CD4-positive, alpha-beta T cell (primary cell): ENCODE measurements around the gene MTHFD2L. TPM values are rescaled to one million over a fixed set of nuclear protein-coding genes. Genes with fewer than 3 reads are reported as not detected.

ENCODE experiments used
- ATAC-seq: fragments of 200-7000 bp; cut with Tn5 transposase; one replicate; pipeline ENCODE4 v1.10.0; 2022; ENCODE audit warnings: mild to moderate bottlenecking; ENCODE audit not compliant: poor library complexity
- CTCF ChIA-PET: fragments of 350-600 bp; sonication (Branson Sonifier 250); formaldehyde crosslinking; loops from one replicate; lab custom pipeline; 2021; ENCODE audit warnings: antibody characterized with exemption, inconsistent platforms; lab: Charles Lee
- POLR2A ChIA-PET: fragments of 350-600 bp; sonication (Branson Sonifier 250); formaldehyde crosslinking; loops from one replicate; lab custom pipeline; 2021; ENCODE audit warnings: antibody characterized with exemption, inconsistent platforms; lab: Charles Lee
- DNase-seq, 14 experiments: peaks; one replicate each; pipeline ENCODE4 v3.0.0-alpha.2; 2013 to 2020; ENCODE audit warnings: mixed read lengths in 2 of 14
- H3K27ac ChIP-seq, 2 donors: one replicate each; pipeline versions ENCODE4 v1.5.1 to v1.7.0; 2013; ENCODE audit warnings: low read length in 2 of 2, low read depth in 1 of 2, mild to moderate bottlenecking in 1 of 2
- H3K27me3 ChIP-seq, 2 experiments: 1 replicate in 1 of 2; 2 replicates in 1 of 2; pipeline versions ENCODE4 v1.6.1 to v1.7.0; 2013; ENCODE audit warnings: low read length in 2 of 2, control low read depth in 1 of 2, mild to moderate bottlenecking in 1 of 2, moderate library complexity in 1 of 2; ENCODE audit not compliant: insufficient read depth in 2 of 2, control insufficient read depth in 1 of 2
- H3K36me3 ChIP-seq: one replicate; pipeline ENCODE4 v1.6.1; 2013; ENCODE audit warnings: low read length, control low read depth; ENCODE audit not compliant: insufficient read depth
- H3K4me1 ChIP-seq: one replicate; pipeline ENCODE4 v1.6.1; 2013; ENCODE audit warnings: low read length, control low read depth; ENCODE audit not compliant: insufficient read depth
- H3K4me3 ChIP-seq: one replicate; pipeline ENCODE4 v1.5.1; 2013; ENCODE audit warnings: mild to moderate bottlenecking, low read length, moderate library complexity
- H3K9me3 ChIP-seq, 2 experiments: 1 replicate in 1 of 2; 2 replicates in 1 of 2; pipeline versions ENCODE4 v1.6.1 to v1.7.0; 2013; ENCODE audit warnings: low read length in 2 of 2, mild to moderate bottlenecking in 2 of 2, control low read depth in 1 of 2, moderate library complexity in 1 of 2; ENCODE audit not compliant: control insufficient read depth in 1 of 2, insufficient read depth in 1 of 2
- H3K27ac Mint-ChIP-seq: one replicate; pipeline ENCODE4 v1.8.0; 2020; ENCODE audit warnings: mixed read lengths
- H3K27me3 Mint-ChIP-seq: one replicate; pipeline ENCODE4 v1.8.0; 2021; ENCODE audit warnings: mixed read lengths
- H3K36me3 Mint-ChIP-seq: one replicate; pipeline ENCODE4 v1.8.0; 2021; ENCODE audit warnings: low read depth, mixed read lengths
- H3K4me1 Mint-ChIP-seq: one replicate; pipeline ENCODE4 v1.8.0; 2021; ENCODE audit warnings: low read depth, mixed read lengths
- H3K4me3 Mint-ChIP-seq: one replicate; pipeline ENCODE4 v1.8.0; 2020; ENCODE audit warnings: mild to moderate bottlenecking, mixed read lengths
- H3K9me3 Mint-ChIP-seq: one replicate; pipeline ENCODE4 v1.8.0; 2020; ENCODE audit warnings: mixed read lengths
- CTCF ChIP-seq: fragments of 200-600 bp; IDR thresholded peaks from one replicate; pipeline ENCODE4 v1.8.0; 2022; ENCODE audit warnings: antibody characterized with exemption, mild to moderate bottlenecking
- intact Hi-C, 2 experiments: fragments of 100-400 bp; cut with DNase I in 1 of 2; cut with micrococcal nuclease in 1 of 2; formaldehyde crosslinking; loops; one replicate each; pipeline versions ENCODE4 v1.15.1 to v1.9.0; 2023 to 2025; cut with DNase I, micrococcal nuclease
- total RNA-seq, 174 experiments: library from RNA in 2 of 174; stranded (reverse) in 2 of 174; gene quantifications; one replicate each; pipeline ENCODE4 v1.2.3 and lab custom pipeline; 2021 to 2026

MTHFD2L gene
- total RNA-seq, 2 experiments from 2014 or later = 13.7 to 14.4 TPM

GRCh38 chr4:74178798-74179197 is 20.9 kb downstream of the MTHFD2L start:
- H3K27me3 Mint-ChIP-seq = no peaks in the 10 kb centered on the region
- no peaks in the 10 kb centered on the region for H3K4me1 Mint-ChIP-seq
- peaks cover 7% of the 10 kb centered on the region for H3K36me3 Mint-ChIP-seq
- Histone ChIP-seq H3K36me3 (no peaks in the 10 kb centered on the region), H3K4me3 (no peak overlapping the region), H3K27me3 (no peaks in the 10 kb centered on the region), H3K27ac (no peak overlapping the region), H3K4me1 (no peaks in the 10 kb centered on the region), H3K9me3 (no peaks in the 10 kb centered on the region)
- H3K4me3 Mint-ChIP-seq = no peak overlapping the region
- H3K9me3 Mint-ChIP-seq = no peaks in the 10 kb centered on the region
- ChIA-PET POLR2A (no interaction called here), CTCF (no interaction called here)
- H3K27ac Mint-ChIP-seq = no peak overlapping the region
- ATAC-seq = no peak
- DNase-seq = no peak
- TF ChIP-seq CTCF = no peak
- intact Hi-C loops = no loop called here

DNA sequence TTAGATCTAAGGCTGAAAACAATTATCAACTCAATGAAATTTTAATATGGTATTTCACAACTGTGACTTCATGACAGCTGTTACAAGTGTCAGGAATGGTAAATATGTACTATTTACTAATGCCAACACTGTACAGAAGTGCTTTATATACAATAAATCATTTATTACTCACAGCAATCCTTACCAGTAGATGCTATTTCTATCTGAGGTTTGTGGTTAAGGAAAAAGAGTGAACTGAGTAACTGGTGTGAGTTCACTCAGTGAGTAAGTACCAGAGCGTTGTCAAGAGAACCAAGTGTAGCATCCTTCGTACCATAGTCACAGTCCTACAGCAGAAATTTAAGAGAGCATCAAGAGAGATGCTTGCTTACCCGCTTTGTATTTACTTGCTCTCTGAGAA is 23.3 kb downstream of the MTHFD2L start:
- Histone ChIP-seq H3K27ac (no peak overlapping the region), H3K4me1 (no peaks in the 10 kb centered on the region), H3K4me3 (no peak overlapping the region), H3K9me3 (no peaks in the 10 kb centered on the region), H3K36me3 (no peaks in the 10 kb centered on the region), H3K27me3 (no peaks in the 10 kb centered on the region)
- TF ChIP-seq CTCF = no peak
- Mint-ChIP-seq H3K36me3 (peaks cover 2% of the 10 kb centered on the region), H3K9me3 (no peaks in the 10 kb centered on the region), H3K27me3 (no peaks in the 10 kb centered on the region), H3K4me1 (no peaks in the 10 kb centered on the region), H3K4me3 (no peak overlapping the region), H3K27ac (no peak overlapping the region)
- no peak for DNase-seq
- ChIA-PET CTCF (no interaction called here), POLR2A (interaction anchor here (0.6 kb wide), 1 partner anchor 135 kb away, joined by 3 read pairs; no protein-coding TSS in a partner anchor)
- intact Hi-C loops = no loop called here
- ATAC-seq = no peak

GRCh38 chr4:74188912-74189311 is 31.0 kb downstream of the MTHFD2L start:
- H3K9me3 ChIP-seq = no peaks in the 10 kb centered on the region
- no peak for TF ChIP-seq CTCF
- no peaks in the 10 kb centered on the region for H3K4me1 ChIP-seq
- no peak overlapping the region for H3K27ac Mint-ChIP-seq
- ChIA-PET CTCF (interaction anchor here (0.6 to 0.9 kb wide), 7 partner anchors 8 to 483 kb away, joined by 3 to 4 read pairs (median 3); no protein-coding TSS in a partner anchor), POLR2A (no interaction called here)
- H3K4me1 Mint-ChIP-seq = no peaks in the 10 kb centered on the region
- no peaks in the 10 kb centered on the region for H3K27me3 ChIP-seq
- no peaks in the 10 kb centered on the region for H3K27me3 Mint-ChIP-seq
- intact Hi-C loops = loop anchor here in 1 of 2 experiments (1.0 to 5.0 kb wide), 2 partner anchors 122 to 483 kb away; no protein-coding TSS in a partner anchor
- no peaks in the 10 kb centered on the region for H3K9me3 Mint-ChIP-seq
- DNase-seq (no peak), ATAC-seq (no peak)
- no peak overlapping the region for H3K4me3 ChIP-seq
- no peak overlapping the region for H3K4me3 Mint-ChIP-seq
- no peaks in the 10 kb centered on the region for H3K36me3 ChIP-seq
- no peaks in the 10 kb centered on the region for H3K36me3 Mint-ChIP-seq
- no peak overlapping the region for H3K27ac ChIP-seq
